Stimulated activated CD8-positive, alpha-beta memory T cell treated with anti-CD3 and anti-CD28 coated beads, Interleukin-4, amount 100 ng/mL, for 1 hour (primary cell): Measurements from ENCODE around the gene CAPN10.

Experiments used
- DNase-seq, 2 donors: peaks; one replicate each; pipeline ENCODE4 v3.0.0-alpha.2; 2020; ENCODE audit warnings: low read depth in 2 of 2, low spot score in 1 of 2

CAPN10 gene

DNA sequence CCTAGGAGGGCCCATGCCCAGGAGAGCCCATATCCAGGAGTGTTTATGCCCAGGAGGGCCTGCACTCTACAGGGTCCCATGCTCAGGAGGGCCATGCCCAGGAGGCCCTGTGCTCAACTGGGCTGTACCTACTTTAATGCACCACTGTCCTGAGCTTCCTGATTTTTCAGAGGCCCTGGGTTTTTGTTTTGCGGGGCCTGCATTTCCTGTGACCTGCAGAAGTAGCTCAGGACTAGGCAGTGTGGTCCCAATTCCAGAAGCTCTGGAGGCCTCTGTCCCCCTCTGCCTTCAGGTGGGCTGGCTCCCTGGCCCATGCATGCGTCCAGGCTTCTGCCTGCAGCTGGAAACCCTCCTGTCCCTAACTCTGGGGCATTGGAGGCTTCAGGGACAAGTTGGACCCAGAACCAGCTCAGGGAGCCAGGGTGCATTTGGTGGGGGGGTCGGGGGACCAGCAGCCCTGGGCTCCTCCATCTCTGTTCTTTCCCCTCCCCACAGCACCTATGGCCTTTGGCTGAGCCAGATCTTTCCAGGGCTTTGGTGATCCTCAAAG, 49.5 kb downstream of the CAPN10 start:
- no peak for DNase-seq

DNA sequence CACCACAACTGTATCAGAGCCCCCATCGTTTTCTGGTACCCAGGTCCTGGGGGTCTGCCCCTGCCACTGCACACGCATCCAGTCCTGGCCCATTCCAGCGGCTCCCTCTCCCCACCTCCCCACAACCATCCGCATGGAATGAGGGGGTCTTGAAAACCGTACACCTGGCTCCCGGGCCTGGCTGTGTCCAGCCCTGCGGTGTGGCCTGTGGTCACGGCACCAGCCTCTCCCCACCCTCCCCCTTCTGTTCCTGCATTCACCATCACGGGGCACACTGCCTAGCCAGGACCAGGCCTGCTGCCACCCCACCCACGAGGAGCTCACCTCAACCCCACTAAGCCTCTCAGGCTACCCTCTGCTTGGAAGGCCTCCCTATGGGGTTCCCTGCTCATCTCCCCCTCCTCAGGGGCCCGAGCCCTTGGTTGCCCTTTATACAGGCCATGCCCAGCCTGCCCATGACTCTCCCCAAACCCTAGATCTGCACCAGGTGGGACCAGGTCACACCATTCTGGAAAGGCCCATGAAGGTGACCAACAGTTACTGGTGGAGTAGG, 50.1 kb downstream of the CAPN10 start:
- DNase-seq: no peak

DNA sequence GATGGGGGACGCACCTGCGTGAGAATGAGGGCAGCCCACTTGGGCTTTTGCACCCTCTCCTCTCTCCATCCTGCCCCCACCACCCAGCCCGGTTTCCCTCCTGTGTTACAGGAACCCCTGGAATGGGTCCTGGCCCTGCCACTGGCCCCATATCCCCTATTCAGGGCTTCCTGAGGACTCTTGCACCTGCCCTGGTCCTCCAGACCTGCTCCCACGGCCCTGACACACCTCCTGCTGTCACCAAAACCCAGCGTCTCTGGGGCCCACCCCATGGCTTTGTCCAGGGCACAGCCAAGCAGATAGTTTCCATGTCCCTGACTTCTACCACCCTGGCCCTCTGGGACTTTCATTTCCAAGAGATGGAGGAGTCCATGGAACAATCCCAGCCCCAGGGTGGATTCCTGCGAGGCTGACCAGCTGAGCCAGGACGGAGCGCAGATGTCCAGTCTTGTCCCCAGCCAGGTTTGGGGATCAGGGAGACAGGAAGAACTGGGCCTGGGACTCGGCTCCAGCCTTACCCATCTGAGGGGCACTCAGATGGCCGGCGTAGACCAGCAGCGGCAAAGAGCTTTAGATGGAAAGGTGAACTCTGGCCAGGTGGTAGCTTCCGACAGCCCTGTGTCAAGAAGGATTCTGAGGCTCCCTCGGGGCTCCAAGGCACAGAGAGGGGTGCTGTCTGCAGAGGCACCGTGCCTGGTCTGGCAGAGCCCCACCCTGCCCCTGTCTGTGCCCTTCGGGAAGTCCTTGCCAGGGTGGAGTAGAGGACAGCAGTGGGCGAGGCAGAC, 50.8 kb downstream of the CAPN10 start:
- DNase-seq: no peak

DNA sequence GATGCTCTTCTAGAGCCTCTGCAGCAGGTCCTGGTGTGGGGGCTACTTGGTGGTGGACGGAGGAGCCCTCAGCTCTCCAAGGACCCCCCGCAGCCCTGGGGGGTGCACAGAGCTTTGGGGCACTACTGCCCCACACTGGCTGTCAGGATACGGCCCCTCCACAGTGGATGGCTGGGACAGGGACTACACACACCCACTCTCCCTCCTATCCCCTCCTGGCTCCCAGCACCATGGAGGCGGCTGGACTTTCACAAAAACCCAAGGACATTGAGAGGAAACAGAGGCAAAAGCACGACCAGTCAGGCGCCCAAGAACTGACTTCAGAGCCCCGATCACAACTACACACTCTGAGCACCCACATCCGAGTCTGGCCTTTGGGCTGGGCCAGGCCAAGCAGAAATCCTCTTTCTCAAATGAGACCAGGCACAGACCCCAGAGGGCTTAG, 51.4 kb downstream of the CAPN10 start:
- no peak for DNase-seq

DNA sequence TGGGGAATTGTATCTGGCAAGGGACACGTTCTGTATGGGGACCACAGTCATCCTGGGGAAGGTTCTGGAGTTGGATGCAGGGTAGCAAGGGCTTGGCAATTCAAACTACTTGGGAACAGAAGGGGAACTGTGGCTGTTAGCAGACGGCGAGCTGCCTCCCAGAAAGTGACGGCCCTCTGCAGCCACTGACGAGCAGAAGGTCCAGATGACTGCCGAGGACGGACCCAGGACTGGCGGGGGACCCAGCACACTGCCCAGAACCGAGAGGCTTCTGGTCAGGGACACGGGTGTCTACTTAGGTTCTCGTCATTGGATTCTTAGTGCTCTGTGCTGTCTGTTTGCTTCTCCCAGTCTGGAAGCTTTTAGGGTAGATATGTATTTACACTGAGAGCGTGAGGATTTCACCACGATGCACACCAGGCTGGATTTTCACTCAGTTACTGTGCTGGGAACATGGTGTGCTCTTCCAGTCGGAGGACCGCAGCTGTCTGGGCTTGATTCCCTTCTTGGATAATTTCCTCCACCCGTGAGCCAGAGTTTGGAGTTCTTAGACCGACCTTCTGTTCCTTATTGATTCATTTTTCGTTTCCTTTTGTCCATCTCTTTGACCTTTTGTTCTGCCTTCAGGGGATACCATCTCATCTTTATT, 52.1 kb downstream of the CAPN10 start:
- DNase-seq: no peak

DNA sequence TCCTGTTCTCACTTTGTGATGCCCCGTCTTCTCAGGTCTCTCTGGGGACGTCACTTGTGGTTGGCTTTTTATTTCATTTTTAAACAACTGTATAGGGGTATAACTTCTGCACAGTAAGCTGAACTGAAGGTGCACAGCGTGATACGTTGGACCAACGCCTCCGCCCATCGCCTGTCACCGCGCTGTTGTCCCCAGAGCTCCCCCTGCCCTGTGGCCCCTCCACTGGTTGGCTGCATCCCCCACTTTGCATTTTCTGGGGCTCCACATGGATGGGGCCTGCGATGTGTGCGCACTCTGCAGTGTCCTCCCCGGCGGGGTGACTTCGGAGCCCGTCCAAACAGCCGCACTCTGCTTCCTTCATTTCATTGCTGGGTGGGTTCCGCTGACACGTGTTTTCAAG, 53.0 kb downstream of the CAPN10 start:
- DNase-seq: no peak

DNA sequence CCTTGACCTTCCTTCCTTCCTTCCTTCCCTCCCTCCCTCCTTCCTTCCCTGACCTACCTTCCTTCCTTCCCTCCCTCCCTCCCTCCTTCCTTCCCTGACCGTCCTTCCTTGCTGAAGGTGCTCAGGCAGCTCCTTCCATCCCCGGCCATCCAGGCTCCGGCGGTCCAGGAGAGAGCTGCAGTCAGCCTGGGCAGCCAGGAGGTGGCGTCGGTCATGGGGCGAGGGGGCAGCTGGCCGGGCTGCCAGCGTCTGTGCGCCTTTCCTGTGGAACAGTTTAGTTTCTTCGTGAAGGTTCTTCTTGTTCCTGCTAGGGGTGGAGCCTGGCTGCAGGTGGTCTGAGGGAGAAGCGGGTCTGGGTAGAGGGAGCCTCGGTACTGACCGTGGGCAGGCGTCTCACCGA, 54.4 kb downstream of the CAPN10 start:
- DNase-seq: no peak

DNA sequence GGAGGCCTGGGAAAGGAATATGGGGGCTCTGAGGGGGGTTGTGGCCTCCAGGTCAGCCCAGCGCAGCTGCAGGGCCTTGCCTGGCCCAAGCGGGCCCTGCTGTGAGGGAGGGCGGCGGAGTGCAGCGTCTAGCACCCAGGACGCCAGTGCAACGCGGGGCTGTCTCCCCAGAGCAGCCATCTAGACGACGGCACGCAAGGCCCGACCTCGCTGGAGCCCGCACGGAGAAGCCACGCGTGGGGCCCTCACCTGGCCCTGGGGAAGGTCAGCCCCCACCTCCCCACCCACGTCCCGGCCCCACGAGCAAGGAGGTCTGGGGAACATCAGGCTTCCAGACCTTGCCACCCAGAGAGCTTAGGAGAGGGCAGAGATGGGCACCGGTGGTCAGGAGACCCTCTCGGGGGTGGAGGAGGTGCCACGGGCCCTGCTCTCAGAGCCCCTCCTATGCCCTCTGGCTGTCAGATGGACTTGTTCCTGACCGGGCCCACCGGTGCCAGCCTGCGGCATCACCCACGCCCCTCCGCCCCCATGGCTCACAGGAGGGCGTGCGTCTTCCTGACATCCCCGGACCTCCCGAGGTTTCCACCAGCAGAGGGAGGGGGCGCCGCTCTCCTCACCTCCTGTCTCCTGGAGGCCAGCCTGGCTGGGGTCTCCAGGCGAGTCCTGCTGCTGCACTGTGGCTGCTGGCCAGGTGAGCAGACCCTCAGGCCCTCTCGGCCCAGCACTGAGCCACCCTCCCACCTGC, 55.7 kb downstream of the CAPN10 start:
- no peak for DNase-seq

DNA sequence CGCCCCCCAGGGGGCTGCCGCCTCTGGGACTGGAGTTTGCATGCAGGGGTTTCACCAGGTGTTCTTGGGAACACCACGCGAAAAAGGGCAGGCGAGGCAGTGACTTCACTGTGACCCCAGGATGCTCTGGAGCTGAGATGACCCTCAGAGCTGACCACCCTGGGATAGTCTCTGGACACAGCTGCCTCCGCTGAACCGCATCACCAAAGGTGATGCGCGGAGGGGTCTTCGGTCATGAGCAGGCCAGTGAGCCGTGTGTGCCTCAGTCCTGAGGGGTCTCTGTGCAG, 56.2 kb downstream of the CAPN10 start:
- DNase-seq: no peak

DNA sequence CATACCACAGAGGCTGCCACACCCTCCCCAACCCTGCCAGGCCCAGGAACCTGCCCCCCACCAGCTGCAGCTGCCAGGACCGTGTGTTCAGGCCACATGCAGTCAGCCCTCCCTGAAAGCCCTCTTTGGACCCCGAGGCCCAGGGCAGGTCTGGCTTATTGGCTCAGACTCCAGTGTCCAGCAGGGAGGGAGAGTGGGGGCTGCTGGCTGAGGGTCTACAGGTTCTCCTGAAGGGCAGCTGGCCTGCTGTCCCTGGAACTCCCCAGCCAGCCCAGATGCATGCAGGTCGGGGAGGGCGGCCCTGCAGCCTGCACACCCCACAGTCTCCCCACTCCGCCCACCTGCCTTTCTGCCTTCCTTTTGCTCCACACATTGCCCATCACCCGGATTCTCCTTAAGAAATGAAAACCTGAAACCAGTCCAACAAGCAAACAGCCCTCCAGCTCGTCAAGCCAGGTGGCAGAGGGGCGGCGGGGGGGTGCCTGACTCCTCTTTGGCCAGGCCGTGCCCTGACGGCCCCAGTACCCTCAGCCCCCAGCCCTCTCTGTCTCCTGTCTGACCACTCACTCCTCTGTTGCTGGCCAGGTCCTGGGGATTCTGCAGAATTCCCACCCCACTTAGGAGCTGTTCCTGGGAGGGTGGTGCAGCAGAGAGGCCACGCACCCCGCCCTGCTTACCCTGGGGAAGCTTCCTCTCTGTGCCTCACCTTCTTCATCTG, 56.7 kb downstream of the CAPN10 start:
- no peak for DNase-seq

DNA sequence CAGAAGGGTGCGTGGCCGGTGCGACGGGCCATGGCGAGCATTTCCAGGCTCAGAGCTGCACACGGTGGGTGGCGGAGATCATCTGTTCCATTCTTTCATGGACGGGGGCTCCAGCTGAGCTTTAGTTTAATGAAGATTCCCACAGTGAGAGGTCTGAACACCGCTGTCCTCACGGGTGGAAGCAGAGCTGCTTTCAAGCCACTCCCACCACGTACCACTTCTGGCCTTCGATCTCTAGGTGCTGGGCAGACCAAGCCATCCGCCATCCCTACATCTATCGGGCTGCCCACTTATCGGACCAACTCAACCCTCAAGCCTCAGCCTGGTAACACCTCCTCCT, 57.2 kb downstream of the CAPN10 start:
- no peak for DNase-seq

DNA sequence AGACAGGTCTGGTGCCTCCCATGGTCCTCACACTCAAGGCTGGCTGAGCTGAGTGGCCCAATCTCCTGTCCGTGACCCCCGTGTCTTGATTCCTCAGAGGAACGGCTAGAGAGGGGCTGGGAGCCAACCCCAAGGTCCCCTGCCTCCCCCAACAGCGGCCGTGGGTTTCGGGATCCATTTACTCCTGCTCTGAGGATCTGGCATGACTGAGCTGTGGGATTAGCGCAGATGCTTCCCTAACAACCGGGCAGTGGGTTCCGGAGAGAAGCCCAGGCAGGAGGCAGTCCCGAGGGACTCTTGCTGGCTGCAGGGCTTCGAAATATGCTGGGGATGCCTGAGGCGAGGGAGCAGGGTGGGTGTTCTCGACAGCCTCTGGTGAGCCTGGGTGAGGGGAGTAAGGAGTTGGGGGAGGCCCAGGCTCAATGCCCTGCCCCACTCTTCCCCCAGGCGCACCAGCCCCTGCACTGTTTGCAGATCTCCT, 57.7 kb downstream of the CAPN10 start:
- DNase-seq: no peak

DNA sequence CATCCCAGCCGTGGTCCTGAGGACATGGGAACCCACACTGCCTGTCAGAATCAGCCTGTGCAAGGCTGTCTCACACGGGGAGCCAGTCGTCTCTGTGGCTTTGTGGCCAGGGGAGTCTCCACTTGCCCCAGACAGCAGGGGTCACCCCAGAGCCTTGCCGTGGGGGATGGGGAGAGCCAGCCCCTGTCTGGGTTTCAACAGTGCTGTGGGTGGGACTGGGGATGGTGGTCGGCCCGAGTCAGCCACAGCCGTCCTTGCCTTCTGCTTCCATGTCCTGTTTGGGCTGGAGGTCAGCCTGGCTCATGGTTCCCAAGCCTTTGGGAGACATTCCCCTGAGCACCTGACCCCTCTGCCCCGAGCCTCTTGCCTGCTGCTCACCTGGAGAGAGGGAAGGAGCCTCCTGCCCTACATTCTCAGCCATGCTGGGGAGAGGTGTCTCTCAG, 58.3 kb downstream of the CAPN10 start:
- DNase-seq: no peak

DNA sequence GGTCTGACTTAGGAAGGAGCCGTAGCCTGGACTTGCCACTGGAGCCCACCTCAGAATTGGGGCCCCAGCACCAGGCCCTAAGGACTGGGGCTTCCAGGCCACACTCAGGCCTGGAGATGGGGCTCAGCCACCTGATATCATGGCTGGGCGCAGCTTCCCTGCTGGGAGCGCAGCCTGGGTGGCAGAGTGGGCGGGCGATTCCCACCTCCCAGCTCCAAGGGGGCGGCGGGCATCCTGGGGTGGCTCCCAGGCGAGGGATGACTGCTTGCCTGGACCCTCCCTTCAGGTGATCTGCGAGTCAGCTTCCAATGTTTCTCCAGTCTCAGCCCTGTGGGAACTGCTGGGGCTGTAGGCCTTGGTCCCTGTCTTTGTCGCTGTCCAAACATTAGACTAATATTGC, 58.8 kb downstream of the CAPN10 start:
- DNase-seq: no peak

DNA sequence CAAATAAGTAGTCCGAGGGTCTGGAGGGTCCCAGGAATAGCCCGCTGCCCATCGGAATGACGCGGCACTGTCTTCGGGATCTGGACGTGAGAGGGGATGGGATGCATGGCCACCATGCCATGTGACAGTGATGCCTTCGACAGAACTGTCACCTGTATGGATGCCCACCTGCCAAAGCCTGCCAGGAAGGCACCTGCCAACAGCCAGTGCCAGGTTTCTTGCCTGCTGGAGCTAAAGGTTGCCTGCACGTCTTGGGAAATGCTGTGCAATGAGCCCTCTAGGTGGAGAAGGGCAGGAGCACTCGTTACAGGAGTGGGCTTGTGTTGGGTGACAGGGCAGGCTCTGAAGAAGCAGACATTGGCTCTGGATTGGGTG, 59.3 kb downstream of the CAPN10 start:
- no peak for DNase-seq

DNA sequence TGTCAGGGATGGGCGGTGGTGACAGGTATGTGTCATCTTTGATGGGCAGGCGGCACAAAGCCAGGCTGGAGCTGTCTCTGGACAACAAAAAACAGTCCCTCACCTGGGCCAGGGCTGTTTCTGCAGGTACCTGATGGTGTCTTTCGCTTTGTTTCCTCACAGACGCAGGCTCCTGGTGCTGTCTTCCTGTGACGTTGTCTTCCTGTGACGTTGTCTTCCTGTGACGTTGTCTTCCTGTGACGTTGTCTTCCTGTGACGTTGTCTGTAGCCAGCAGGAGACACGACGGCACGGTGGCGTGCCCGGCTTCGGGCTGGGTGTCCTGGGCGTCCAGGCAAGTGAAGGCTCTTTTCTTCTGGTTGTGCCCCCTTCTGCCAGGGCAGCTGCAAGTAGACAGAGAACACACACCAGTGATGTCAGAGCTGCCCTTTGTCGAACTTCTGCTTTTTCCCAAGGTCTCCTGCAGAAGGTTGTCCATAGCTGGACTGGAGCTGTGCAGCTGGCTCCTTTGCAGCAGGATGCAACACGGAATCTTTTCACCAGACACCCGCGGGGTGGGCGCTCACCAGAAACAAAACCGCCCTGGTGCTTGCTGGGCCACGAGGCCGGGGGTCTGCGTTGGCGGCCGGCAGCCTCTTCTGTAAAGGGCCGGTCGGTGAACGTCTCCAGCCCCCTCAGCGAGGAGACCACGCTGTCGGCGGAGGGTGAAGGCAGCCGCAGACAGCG, 59.8 kb downstream of the CAPN10 start:
- no peak for DNase-seq

DNA sequence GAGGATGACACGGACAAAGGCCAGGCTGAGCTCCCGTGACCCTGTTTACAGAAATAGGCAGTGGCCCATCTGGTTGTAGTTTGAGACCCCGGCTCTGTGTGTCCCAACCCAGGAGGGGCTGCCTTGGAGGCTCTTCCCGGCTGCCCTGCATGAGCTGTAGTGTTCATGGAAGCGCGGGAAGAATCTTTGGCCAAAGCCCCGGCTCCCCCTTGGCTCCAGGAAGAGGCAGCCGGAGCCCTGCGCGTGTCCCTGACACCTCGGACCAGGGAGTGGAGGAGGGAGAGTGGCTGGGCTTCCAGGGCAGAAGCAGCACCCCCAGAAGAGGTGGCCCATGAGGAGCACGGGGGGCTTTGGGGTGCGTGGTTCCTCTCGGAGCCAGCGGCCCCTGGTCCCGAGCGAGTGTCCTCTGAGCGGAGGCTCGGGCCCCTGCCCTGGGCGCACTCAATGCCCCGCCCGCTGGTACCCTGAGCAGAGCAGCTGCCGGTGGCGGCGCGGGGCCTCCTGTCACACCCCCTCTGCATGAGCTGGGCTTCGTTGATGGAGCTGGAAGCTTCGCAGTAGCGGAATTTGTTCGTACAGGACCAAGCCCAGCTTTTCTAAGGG, 60.5 kb downstream of the CAPN10 start:
- DNase-seq: no peak

DNA sequence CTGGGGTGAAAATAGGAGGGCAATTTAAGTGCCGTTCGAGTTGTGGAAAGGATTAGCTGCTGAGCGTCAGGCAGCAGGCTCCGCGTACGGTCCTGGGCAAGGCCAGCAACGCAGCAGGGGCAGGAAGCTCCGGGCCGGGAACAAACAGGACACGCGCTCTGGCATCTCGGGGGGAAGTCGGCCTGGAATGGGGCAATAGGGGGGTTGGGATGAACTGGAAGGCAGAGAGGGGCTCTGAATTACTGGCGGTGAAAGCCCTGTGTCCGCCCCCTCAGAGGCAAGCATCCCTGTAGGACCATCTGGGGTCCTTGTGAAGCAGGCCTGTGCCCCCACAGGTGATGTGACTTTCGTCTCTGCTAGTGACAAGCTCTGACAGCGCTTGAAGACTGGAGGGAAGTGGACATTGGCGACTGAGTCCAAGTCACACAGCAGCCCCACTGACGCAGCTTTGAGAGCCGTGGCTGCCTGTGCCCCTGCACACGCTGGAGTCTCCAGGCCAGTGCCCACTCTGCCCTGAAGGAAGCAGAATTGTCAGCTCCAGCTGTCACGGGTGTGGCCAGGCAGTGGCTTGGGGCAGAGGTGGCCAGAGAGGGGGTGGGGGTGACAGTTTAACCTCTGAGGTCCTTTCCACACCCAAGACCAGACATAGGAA, 61.1 kb downstream of the CAPN10 start:
- DNase-seq: no peak

DNA sequence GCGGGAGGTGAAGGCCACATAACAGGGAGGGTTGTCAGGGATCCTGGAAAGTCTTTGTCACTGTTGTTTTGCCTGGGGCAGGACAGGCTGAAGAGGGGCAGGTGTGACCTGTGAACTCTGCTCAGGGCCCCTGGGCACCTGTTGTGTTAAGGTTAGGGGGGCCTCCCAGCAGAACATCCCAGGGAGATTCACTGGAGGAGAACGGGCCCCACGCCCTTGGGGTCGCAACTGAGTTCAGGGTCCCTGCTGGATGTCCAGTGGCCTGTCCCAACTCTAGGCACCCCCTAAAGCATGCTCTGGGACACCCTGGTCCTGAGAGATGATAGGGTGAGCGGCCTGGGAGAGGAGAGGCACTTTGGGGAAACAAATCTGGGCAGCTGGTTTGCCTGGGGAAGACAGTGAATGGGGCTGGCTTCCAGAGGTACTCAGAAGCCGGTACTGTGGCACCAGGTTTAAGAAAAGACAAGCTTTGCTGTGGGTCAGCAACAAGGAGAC, 61.7 kb downstream of the CAPN10 start:
- no peak for DNase-seq
